GM10266 (cell line): Measurements from ENCODE around the gene ART3.

Source experiments
- DNase-seq: peaks from one replicate; pipeline ENCODE4 v3.0.0; 2012; ENCODE audit errors: extremely low spot score
- CTCF ChIP-seq: IDR thresholded peaks from 2 replicates; pipeline ENCODE4 v1.5.1; 2012; ENCODE audit warnings: mild to moderate bottlenecking, low read depth; ENCODE audit not compliant: control insufficient read depth, insufficient read depth; ENCODE audit errors: missing control alignments

The ART3 gene

GRCh38 chr4:76061982-76062381 is 12.5 kb upstream of the ART3 start:
- peak; percentile 59 for DNase-seq
- TF ChIP-seq CTCF, result no peak

GRCh38 chr4:76066546-76066945 is 8.0 kb upstream of the ART3 start:
- TF ChIP-seq CTCF, result no peak
- no peak for DNase-seq

GRCh38 chr4:76067652-76068286 is 6.7 kb upstream of the ART3 start:
- peak; percentile 73 for DNase-seq
- TF ChIP-seq CTCF, result peak; percentile 85

- no peak for DNase-seq
- no peak for TF ChIP-seq CTCF
These were observed 1.7 kb upstream of the ART3 start for GRCh38 chr4:76072760-76073159.

GRCh38 chr4:76074993-76075600 is 588 bp downstream of the ART3 start:
- no peak for DNase-seq

GRCh38 chr4:76078033-76078613 is 3.6 kb downstream of the ART3 start:
- DNase-seq, result no peak
- no peak for TF ChIP-seq CTCF

More at GRCh38 chr4:76074993-76075600, 588 bp downstream of the ART3 start:
- no peak for TF ChIP-seq CTCF

GRCh38 chr4:76083386-76083988 is 9.0 kb downstream of the ART3 start:
- DNase-seq, result no peak
- no peak for TF ChIP-seq CTCF
